GM18951 (cell line): ENCODE results near the gene THADA.

ENCODE experiments used
- POLR2A ChIP-seq: IDR thresholded peaks from 4 replicates; pipeline ENCODE4 v1.6.1; 2011; ENCODE audit warnings: mild to moderate bottlenecking; ENCODE audit not compliant: insufficient read length, insufficient read depth; ENCODE audit errors: extremely low read depth
- in situ Hi-C: fragments of 300-500 bp; cut with MboI; formaldehyde crosslinking; loops from one replicate; pipeline ENCODE4 v1.12.0; 2022; ENCODE audit warnings: low sequenced_read_pairs, mixed read lengths, inconsistent platforms; ENCODE audit not compliant: unreplicated experiment

THADA gene

GRCh38 chr2:43276962-43277391 lies 318.9 kb downstream of the THADA start:
- no peak for TF ChIP-seq POLR2A

GRCh38 chr2:43276266-43276941 lies 319.4 kb downstream of the THADA start:
- in situ Hi-C loops = no loop called here
- TF ChIP-seq POLR2A = no peak

More at GRCh38 chr2:43276962-43277391, 318.9 kb downstream of the THADA start:
- in situ Hi-C loops = no loop called here

GRCh38 chr2:43274721-43275120 lies 321.1 kb downstream of the THADA start:
- in situ Hi-C loops = no loop called here
- TF ChIP-seq POLR2A = no peak

- in situ Hi-C loops = no loop called here
- TF ChIP-seq POLR2A = no peak
Observed at GRCh38 chr2:43274055-43274454, 321.8 kb downstream of the THADA start.

- TF ChIP-seq POLR2A = no peak
- in situ Hi-C loops = no loop called here
Observed at GRCh38 chr2:43273529-43273928, 322.3 kb downstream of the THADA start.

GRCh38 chr2:43270930-43271615 lies 324.8 kb downstream of the THADA start:
- in situ Hi-C loops = no loop called here
- no peak for TF ChIP-seq POLR2A

- in situ Hi-C loops = no loop called here
Observed at GRCh38 chr2:43270461-43270860, 325.4 kb downstream of the THADA start.

GRCh38 chr2:43269706-43270105 lies 326.1 kb downstream of the THADA start:
- TF ChIP-seq POLR2A = no peak
- in situ Hi-C loops = no loop called here

More at GRCh38 chr2:43270461-43270860, 325.4 kb downstream of the THADA start:
- TF ChIP-seq POLR2A = no peak

- no peak for TF ChIP-seq POLR2A
- in situ Hi-C loops = no loop called here
Observed at GRCh38 chr2:43269074-43269572, 326.7 kb downstream of the THADA start.

GRCh38 chr2:43268066-43268953 lies 327.5 kb downstream of the THADA start:
- no peak for TF ChIP-seq POLR2A
- in situ Hi-C loops = no loop called here

GRCh38 chr2:43267381-43267780 lies 328.5 kb downstream of the THADA start:
- in situ Hi-C loops = no loop called here
- TF ChIP-seq POLR2A = no peak

GRCh38 chr2:43266711-43267111 lies 329.1 kb downstream of the THADA start:
- in situ Hi-C loops = no loop called here
- no peak for TF ChIP-seq POLR2A

GRCh38 chr2:43265421-43265820 lies 330.4 kb downstream of the THADA start:
- TF ChIP-seq POLR2A = no peak
- in situ Hi-C loops = no loop called here
